GM23338 (cell line): ENCODE data around the gene ZBTB49.

Experiments used
- CREB1 ChIP-seq: fragments of 250-450 bp; sonication (Bioruptor Pico); IDR thresholded peaks from 2 replicates; pipeline ENCODE4 v1.5.0; 2020; ENCODE audit warnings: low read depth, mild to moderate bottlenecking, moderate library complexity
- CTCF ChIP-seq, 2 experiments: fragments of 200-600 bp in 1 of 2; sonication (generic) in 1 of 2; conservative IDR thresholded peaks; 2 replicates each; pipeline versions ENCODE4 v1.5.1 to v1.6.1; 2016 to 2017; ENCODE audit warnings: antibody characterized with exemption in 2 of 2, low read depth in 2 of 2, mild to moderate bottlenecking in 2 of 2, moderate library complexity in 1 of 2
- EZH2 ChIP-seq: fragments of 200-600 bp; sonication (generic); IDR thresholded peaks from one replicate; pipeline ENCODE4 v1.8.0; 2017; ENCODE audit warnings: antibody characterized with exemption, mild to moderate bottlenecking, low read depth; ENCODE audit not compliant: unreplicated experiment
- EZH2phosphoT487 ChIP-seq: fragments of 200-600 bp; sonication (generic); IDR thresholded peaks from one replicate; pipeline ENCODE4 v1.8.1; 2018; ENCODE audit warnings: antibody characterized with exemption; ENCODE audit not compliant: unreplicated experiment
- POLR2AphosphoS5 ChIP-seq: IDR thresholded peaks from 2 replicates; pipeline ENCODE4 v1.6.1; 2016; ENCODE audit warnings: antibody characterized with exemption, low read depth
- ZNF331 ChIP-seq: fragments of 250-450 bp; sonication (Bioruptor Pico); IDR thresholded peaks from 2 replicates; pipeline ENCODE4 v1.5.0; 2020; ENCODE audit warnings: low read depth, mild to moderate bottlenecking, moderate library complexity

- TF ChIP-seq CTCF (conservative IDR thresholded peaks at IDR 0.05; ENCODE audit: low read depth in 2 of 2) (no peak), EZH2phosphoT487 (no peak), POLR2AphosphoS5 (no peak), CREB1 (no peak), EZH2 (no peak), ZNF331 (no peak)
These were observed 12.5 kb upstream of the ZBTB49 start for GRCh38 chr4:4277531-4277930.
